A673 (cell line): ENCODE measurements around the gene MTTP. TPM values are rescaled to one million over a fixed set of nuclear protein-coding genes. Genes with fewer than 3 reads are reported as not detected.

ENCODE experiments used
- BruUV-seq: library from RNA; stranded (reverse); fragments of 400-500 nt; replicated peaks from 2 replicates; lab custom pipeline; 2021; lab: Mats Ljungman, UMichigan
- CTCF ChIA-PET: fragments of 300-600 bp; sonication (Branson Sonifier 250); formaldehyde crosslinking; loops from one replicate; lab custom pipeline; 2022; ENCODE audit warnings: antibody characterized with exemption; lab: Charles Lee
- POLR2A ChIA-PET: fragments of 300-600 bp; sonication (Branson Sonifier 250); formaldehyde crosslinking; loops from one replicate; lab custom pipeline; 2022; ENCODE audit warnings: antibody characterized with exemption; ENCODE audit not compliant: low non-redundant PET; lab: Charles Lee
- DNase-seq: peaks from one replicate; pipeline ENCODE4 v3.0.0-alpha.2; 2015; ENCODE audit warnings: low spot score
- H3K27ac ChIP-seq: fragments of 200-600 bp; sonication (generic); 2 replicates; pipeline ENCODE4 v1.5.1; 2016; ENCODE audit warnings: mixed run types, low read depth, mild to moderate bottlenecking, mixed read lengths, antibody characterized with exemption, low read length; ENCODE audit not compliant: poor library complexity, severe bottlenecking
- H3K27me3 ChIP-seq: fragments of 200-600 bp; sonication (generic); replicated peaks from 2 replicates; pipeline ENCODE4 v1.6.1; 2017; ENCODE audit warnings: mixed run types, low read depth, mild to moderate bottlenecking, mixed read lengths, antibody characterized with exemption, low read length; ENCODE audit not compliant: insufficient read depth, poor library complexity
- H3K36me3 ChIP-seq: fragments of 200-600 bp; sonication (generic); 2 replicates; pipeline ENCODE4 v1.6.1; 2016; ENCODE audit warnings: mixed run types, mild to moderate bottlenecking, mixed read lengths, antibody characterized with exemption, low read length; ENCODE audit not compliant: insufficient read depth, poor library complexity, severe bottlenecking
- H3K4me1 ChIP-seq: fragments of 200-600 bp; sonication (generic); 2 replicates; pipeline ENCODE4 v1.6.1; 2017; ENCODE audit warnings: mixed run types, mild to moderate bottlenecking, mixed read lengths, antibody characterized with exemption, low read length; ENCODE audit not compliant: insufficient read depth, poor library complexity, severe bottlenecking
- H3K4me3 ChIP-seq: fragments of 200-600 bp; sonication (generic); 2 replicates; pipeline ENCODE4 v1.5.1; 2016; ENCODE audit warnings: low read depth, mixed run types, mild to moderate bottlenecking, mixed read lengths, low read length; ENCODE audit not compliant: poor library complexity, severe bottlenecking
- H3K9me3 ChIP-seq: fragments of 200-600 bp; sonication (generic); 2 replicates; pipeline ENCODE4 v1.6.1; 2016; ENCODE audit warnings: mixed run types, low read depth, mild to moderate bottlenecking, mixed read lengths, antibody characterized with exemption, low read length; ENCODE audit not compliant: poor library complexity, severe bottlenecking
- EZH2 ChIP-seq: fragments of 200-600 bp; sonication (generic); IDR thresholded peaks from 2 replicates; pipeline ENCODE4 v1.6.1; 2017; ENCODE audit warnings: borderline replicate concordance, low read depth, mild to moderate bottlenecking, mixed read lengths, antibody characterized with exemption, low read length; ENCODE audit not compliant: poor library complexity, severe bottlenecking
- intact Hi-C: fragments of 100-400 bp; cut with micrococcal nuclease; formaldehyde crosslinking; loops from one replicate; pipeline ENCODE4 v1.10.0; 2022; ENCODE audit not compliant: unreplicated experiment
- total RNA-seq: library from RNA; stranded (reverse); gene quantifications from 2 replicates; pipeline ENCODE4 v1.2.3, GENCODE V29; 2021
- TF ChIP-seq, protein P1 (sequence below): fragments of 300-800, 200-600 bp; sonication (generic); conservative IDR thresholded peaks from 2 replicates; pipeline ENCODE4 v1.5.1; 2017; ENCODE audit warnings: low read depth, mild to moderate bottlenecking, antibody characterized with exemption, low read length, moderate library complexity, mixed read lengths

Gene MTTP
- total RNA-seq, 1 experiment from 2014 or later: not detected

DNA sequence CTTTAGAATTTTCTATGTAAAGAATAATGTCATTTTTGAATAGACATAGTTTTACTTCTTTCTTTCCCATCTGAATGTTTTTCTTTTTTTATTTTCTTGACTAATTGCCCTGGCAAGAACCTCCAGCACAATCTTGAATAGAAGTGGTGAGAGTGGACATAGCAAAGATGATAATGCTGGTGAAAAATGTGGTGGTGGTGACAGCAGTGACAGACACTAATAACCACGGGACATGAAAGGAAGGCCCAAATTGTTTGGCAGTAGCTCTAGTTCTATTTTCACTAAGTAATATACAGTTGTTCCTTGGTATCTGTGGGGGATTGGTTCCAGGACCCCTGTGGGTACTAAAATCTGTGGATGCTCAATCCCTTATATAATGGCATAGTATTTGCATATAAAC, 53.4 kb downstream of the MTTP start:
- no peak for TF ChIP-seq EZH2
- TF ChIP-seq, protein P1, sequence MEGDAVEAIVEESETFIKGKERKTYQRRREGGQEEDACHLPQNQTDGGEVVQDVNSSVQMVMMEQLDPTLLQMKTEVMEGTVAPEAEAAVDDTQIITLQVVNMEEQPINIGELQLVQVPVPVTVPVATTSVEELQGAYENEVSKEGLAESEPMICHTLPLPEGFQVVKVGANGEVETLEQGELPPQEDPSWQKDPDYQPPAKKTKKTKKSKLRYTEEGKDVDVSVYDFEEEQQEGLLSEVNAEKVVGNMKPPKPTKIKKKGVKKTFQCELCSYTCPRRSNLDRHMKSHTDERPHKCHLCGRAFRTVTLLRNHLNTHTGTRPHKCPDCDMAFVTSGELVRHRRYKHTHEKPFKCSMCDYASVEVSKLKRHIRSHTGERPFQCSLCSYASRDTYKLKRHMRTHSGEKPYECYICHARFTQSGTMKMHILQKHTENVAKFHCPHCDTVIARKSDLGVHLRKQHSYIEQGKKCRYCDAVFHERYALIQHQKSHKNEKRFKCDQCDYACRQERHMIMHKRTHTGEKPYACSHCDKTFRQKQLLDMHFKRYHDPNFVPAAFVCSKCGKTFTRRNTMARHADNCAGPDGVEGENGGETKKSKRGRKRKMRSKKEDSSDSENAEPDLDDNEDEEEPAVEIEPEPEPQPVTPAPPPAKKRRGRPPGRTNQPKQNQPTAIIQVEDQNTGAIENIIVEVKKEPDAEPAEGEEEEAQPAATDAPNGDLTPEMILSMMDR: no peak
- peaks cover 12% of the 10 kb centered on the region for H3K27me3 ChIP-seq
- H3K9me3 ChIP-seq: no peaks in the 10 kb centered on the region
- intact Hi-C loops: no loop called here
- POLR2A ChIA-PET: no interaction called here
- CTCF ChIA-PET: no interaction called here
- BruUV-seq: no TSS peak
- H3K36me3 ChIP-seq: no peaks in the 10 kb centered on the region
- H3K27ac ChIP-seq: no peak overlapping the region
- H3K4me1 ChIP-seq: no peaks in the 10 kb centered on the region
- H3K4me3 ChIP-seq: no peak overlapping the region
- no peak for DNase-seq

DNA sequence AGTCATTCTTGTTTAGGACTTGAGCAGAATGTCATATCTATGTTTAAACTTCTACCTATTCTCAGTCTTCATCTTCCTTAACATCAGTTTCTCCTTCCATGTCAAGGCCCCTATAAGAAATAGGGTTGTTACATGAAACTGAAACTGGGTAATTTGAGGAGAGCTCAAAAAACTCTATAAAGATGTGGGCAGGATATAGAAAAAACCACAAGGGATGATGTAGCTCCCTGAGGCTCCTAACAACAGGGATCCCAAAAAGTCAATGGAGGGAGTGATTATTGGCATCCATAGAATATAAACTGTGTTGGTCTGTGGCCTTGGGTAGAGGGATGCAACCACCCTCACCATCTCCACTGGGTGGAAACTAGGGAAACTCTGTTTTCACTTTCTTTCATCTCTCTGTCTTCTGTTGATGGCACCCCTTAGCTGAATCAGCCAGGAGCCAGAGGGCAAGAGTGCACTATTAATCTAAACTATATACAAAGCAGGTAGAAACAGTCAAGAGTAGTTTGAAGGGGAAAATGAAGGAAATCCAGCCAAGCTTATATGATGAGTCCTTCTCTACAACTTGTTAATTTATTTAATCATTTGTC, 55.4 kb downstream of the MTTP start:
- peaks cover 11% of the 10 kb centered on the region for H3K27me3 ChIP-seq
- ChIA-PET POLR2A (no interaction called here), CTCF (no interaction called here)
- no peaks in the 10 kb centered on the region for H3K36me3 ChIP-seq
- TF ChIP-seq, protein P1: no peak
- no peak for TF ChIP-seq EZH2
- intact Hi-C loops: no loop called here
- no peak overlapping the region for H3K4me3 ChIP-seq
- DNase-seq: no peak
- no peaks in the 10 kb centered on the region for H3K4me1 ChIP-seq
- H3K27ac ChIP-seq: no peak overlapping the region
- no TSS peak for BruUV-seq
- no peaks in the 10 kb centered on the region for H3K9me3 ChIP-seq

DNA sequence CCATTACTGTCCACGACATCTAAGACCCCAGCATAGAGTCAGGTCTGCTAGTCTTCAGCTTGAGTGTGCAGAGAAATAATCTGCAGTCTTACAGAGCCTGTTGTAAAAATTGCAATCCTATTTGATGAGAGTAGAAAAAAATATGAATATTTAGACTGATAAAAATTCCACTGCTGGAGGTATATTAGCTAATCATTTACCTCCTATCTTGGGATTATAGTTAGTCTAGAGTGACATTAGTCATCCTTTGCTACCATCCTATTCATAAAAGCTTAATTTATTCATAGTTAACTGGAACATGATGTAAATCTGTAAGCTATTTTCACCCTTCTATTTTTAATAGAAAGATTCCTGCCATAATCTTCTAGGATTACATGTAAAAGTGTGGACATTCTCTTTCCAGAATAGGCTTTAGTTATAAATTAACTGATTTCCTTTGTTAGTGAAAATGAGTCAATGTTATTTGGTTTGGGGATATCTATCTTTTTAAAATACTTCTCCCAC, 56.3 kb downstream of the MTTP start:
- no peak overlapping the region for H3K4me3 ChIP-seq
- H3K36me3 ChIP-seq: no peaks in the 10 kb centered on the region
- DNase-seq: no peak
- H3K27me3 ChIP-seq: peaks cover 11% of the 10 kb centered on the region
- intact Hi-C loops: no loop called here
- H3K9me3 ChIP-seq: no peaks in the 10 kb centered on the region
- BruUV-seq: no TSS peak
- H3K27ac ChIP-seq: no peak overlapping the region
- POLR2A ChIA-PET: no interaction called here
- no peak for TF ChIP-seq EZH2
- TF ChIP-seq, protein P1: no peak
- no peaks in the 10 kb centered on the region for H3K4me1 ChIP-seq
- CTCF ChIA-PET: no interaction called here
